ENCODE measurements around the gene C12orf76. TPM values are rescaled to one million over a fixed set of nuclear protein-coding genes. Genes with fewer than 3 reads are reported as not detected.
"Not testable (repeated sequence)": the region's sequence is repeated elsewhere in the genome, so short reads cannot be mapped to it uniquely, and the experiment has no call there.

C12orf76 gene
- 16.2 TPM for total RNA-seq

DNA sequence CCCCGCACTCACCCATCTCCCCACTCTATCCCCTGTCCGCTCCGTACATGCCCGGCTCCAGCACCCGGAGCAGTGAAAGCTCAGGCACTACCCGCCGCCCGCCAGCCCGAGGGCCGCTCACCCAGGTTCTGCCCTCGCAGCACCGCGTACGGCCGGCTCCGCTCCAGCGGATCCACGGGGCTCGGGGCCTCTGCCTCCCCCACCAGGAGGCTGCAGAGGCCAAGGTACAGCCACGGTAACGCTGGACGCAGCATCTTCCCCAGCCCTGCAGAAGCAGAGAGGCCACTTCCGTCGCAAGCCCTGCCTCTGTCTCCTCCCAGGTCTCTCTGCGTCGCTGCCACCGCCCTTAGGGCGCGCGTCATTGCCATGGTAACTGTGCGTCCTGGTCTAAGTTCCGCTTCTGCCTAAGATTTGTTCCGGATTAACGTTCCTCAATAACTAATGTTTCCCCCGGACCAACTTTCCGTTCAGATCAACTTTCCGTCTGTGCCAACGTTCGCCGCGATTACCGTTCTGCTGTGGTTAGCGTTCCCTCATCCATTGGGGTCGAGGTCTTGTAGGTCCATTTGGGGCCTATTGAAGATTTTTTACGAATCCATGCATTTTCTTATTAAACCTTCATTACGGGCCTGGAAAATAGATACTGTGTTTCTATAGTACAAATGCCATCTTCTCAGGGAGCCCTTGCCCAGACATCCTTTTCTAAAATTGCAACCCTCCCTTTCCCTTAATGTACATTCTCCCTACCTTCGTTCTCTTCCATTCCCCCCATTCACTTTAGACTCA, at the start of gene C12orf76:
TSS of gene C12orf76 (minus strand) at position 281 of the 786 bp plus-strand sequence. CDS start at position 254, 27 bp downstream.
- H3K9me3 ChIP-seq (ENCODE audit: low read depth, low read length): no peaks in the 10 kb centered on the region
- H3K4me3 ChIP-seq (ENCODE audit: low read length): peak within 1 kb of the TSS; percentile 70
- peaks cover 31% of the 10 kb centered on the region for H3K4me1 ChIP-seq (ENCODE audit: insufficient read depth, low read length)
- no peaks in the 10 kb centered on the region for H3K27me3 ChIP-seq (ENCODE audit: insufficient read depth, low read length)

GRCh38 chr12:110093631-110094311, 45.4 kb upstream of the C12orf76 start:
- Histone ChIP-seq H3K4me1 (ENCODE audit: insufficient read depth, low read length) (peaks cover 10% of the 10 kb centered on the region), H3K9me3 (ENCODE audit: low read depth, low read length) (no peaks in the 10 kb centered on the region), H3K4me3 (ENCODE audit: low read length) (no peak overlapping the region), H3K27me3 (ENCODE audit: insufficient read depth, low read length) (peaks cover 3% of the 10 kb centered on the region)

- H3K27me3 ChIP-seq (ENCODE audit: insufficient read depth, low read length): peaks cover 3% of the 10 kb centered on the region
- H3K4me3 ChIP-seq (ENCODE audit: low read length): no peak overlapping the region
- H3K4me1 ChIP-seq (ENCODE audit: insufficient read depth, low read length): peaks cover 32% of the 10 kb centered on the region
- H3K9me3 ChIP-seq (ENCODE audit: low read depth, low read length): no peaks in the 10 kb centered on the region
These were observed 42.9 kb upstream of the C12orf76 start for GRCh38 chr12:110091136-110091711.

- no peak overlapping the region for H3K4me3 ChIP-seq (ENCODE audit: low read length)
- H3K27me3 ChIP-seq (ENCODE audit: insufficient read depth, low read length): peaks cover 3% of the 10 kb centered on the region
- peaks cover 33% of the 10 kb centered on the region for H3K4me1 ChIP-seq (ENCODE audit: insufficient read depth, low read length)
- H3K9me3 ChIP-seq (ENCODE audit: low read depth, low read length): no peaks in the 10 kb centered on the region
These were observed 42.2 kb upstream of the C12orf76 start for GRCh38 chr12:110090266-110091135.

GRCh38 chr12:110088936-110089335, 40.6 kb upstream of the C12orf76 start:
- peaks cover 3% of the 10 kb centered on the region for H3K27me3 ChIP-seq (ENCODE audit: insufficient read depth, low read length)
- H3K4me1 ChIP-seq (ENCODE audit: insufficient read depth, low read length): peaks cover 33% of the 10 kb centered on the region
- H3K9me3 ChIP-seq (ENCODE audit: low read depth, low read length): no peaks in the 10 kb centered on the region
- no peak overlapping the region for H3K4me3 ChIP-seq (ENCODE audit: low read length)

GRCh38 chr12:110088216-110088615, 39.9 kb upstream of the C12orf76 start:
- peaks cover 33% of the 10 kb centered on the region for H3K4me1 ChIP-seq (ENCODE audit: insufficient read depth, low read length)
- H3K9me3 ChIP-seq (ENCODE audit: low read depth, low read length); H3K4me3 ChIP-seq (ENCODE audit: low read length); H3K27me3 ChIP-seq (ENCODE audit: insufficient read depth, low read length): not testable (repeated sequence)

GRCh38 chr12:110084314-110085015, 36.1 kb upstream of the C12orf76 start:
- Histone ChIP-seq H3K9me3 (ENCODE audit: low read depth, low read length) (no peaks in the 10 kb centered on the region), H3K27me3 (ENCODE audit: insufficient read depth, low read length) (no peaks in the 10 kb centered on the region), H3K4me1 (ENCODE audit: insufficient read depth, low read length) (peaks cover 38% of the 10 kb centered on the region), H3K4me3 (ENCODE audit: low read length) (no peak overlapping the region)

GRCh38 chr12:110080410-110080809, 32.1 kb upstream of the C12orf76 start:
- no peaks in the 10 kb centered on the region for H3K27me3 ChIP-seq (ENCODE audit: insufficient read depth, low read length)
- H3K4me1 ChIP-seq (ENCODE audit: insufficient read depth, low read length): peaks cover 19% of the 10 kb centered on the region
- H3K9me3 ChIP-seq (ENCODE audit: low read depth, low read length): no peaks in the 10 kb centered on the region
- no peak overlapping the region for H3K4me3 ChIP-seq (ENCODE audit: low read length)

DNA sequence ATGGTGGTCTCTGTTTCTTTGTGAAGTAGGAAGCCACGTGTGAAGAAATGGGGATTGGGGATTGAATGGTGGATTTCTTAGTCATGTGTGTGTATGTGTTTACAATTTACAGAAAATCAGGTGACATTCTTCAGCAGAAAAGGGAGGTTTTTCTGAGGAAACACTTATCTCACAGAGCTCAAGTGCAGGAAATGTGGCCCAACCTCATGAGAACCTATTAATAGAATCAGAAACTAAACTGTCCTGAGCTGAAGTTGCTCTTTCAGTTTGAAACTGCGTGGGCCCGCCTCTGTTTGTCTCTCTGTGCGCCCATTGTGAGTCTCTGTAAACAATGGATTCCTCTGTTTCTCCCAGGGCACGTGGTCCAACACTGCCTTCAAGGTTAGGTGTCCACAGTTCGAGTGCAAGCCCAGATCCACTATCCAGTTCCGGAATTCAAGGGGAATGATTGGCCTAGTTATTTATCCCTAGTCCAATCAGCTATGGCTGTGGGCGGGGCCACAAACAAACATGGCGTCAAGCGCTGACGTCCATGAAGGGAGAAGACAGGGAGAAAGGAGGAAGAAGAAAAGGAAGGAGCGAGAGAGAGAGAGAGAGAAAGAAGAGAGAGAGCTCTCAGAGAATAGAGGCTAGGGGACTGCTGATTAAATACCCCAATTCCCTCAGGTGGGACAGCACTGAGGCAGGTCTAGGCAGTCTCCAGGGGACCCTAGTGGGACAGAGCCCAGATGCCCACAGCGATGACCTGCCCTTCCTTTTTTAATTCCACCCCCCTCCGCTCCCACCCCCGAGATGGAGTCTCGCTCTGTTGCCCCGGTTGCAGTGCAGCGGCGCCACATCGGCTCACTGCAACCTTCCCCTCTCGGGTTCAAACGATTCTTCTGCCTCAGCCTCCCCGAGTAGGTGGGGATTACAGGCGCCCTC, 31.4 kb upstream of the C12orf76 start:
- peak overlapping the region; percentile 38 for H3K4me3 ChIP-seq (ENCODE audit: low read length)
- H3K4me1 ChIP-seq (ENCODE audit: insufficient read depth, low read length): peaks cover 19% of the 10 kb centered on the region
- no peaks in the 10 kb centered on the region for H3K9me3 ChIP-seq (ENCODE audit: low read depth, low read length)
- H3K27me3 ChIP-seq (ENCODE audit: insufficient read depth, low read length): no peaks in the 10 kb centered on the region

DNA sequence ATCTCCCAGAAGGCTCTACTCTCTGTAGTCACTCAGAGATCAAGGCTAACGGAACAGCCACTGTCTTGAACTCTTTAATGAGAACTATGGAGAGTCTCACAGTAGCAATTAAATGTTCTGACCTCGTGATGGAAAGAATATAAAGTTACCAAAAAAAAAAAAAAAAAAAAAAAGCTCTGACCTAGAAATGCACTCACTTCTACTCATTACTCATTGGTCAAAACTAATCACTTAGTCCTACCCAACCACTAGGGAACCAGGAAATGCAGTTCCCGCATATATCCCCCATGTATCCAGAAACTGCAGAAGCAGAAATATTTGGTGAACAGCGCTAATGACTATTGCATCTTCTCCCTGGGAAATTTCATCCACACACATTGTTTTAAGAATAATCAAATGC, 29.5 kb upstream of the C12orf76 start:
- H3K27me3 ChIP-seq (ENCODE audit: insufficient read depth, low read length): no peaks in the 10 kb centered on the region
- peaks cover 32% of the 10 kb centered on the region for H3K4me1 ChIP-seq (ENCODE audit: insufficient read depth, low read length)
- H3K9me3 ChIP-seq (ENCODE audit: low read depth, low read length): no peaks in the 10 kb centered on the region
- H3K4me3 ChIP-seq (ENCODE audit: low read length): no peak overlapping the region

GRCh38 chr12:110075880-110076279, 27.6 kb upstream of the C12orf76 start:
- peaks cover 35% of the 10 kb centered on the region for H3K4me1 ChIP-seq (ENCODE audit: insufficient read depth, low read length)
- H3K4me3 ChIP-seq (ENCODE audit: low read length): no peak overlapping the region
- H3K27me3 ChIP-seq (ENCODE audit: insufficient read depth, low read length): no peaks in the 10 kb centered on the region
- no peaks in the 10 kb centered on the region for H3K9me3 ChIP-seq (ENCODE audit: low read depth, low read length)

GRCh38 chr12:110074089-110074488, 25.8 kb upstream of the C12orf76 start:
- H3K4me3 ChIP-seq (ENCODE audit: low read length): no peak overlapping the region
- no peaks in the 10 kb centered on the region for H3K9me3 ChIP-seq (ENCODE audit: low read depth, low read length)
- peaks cover 23% of the 10 kb centered on the region for H3K4me1 ChIP-seq (ENCODE audit: insufficient read depth, low read length)
- no peaks in the 10 kb centered on the region for H3K27me3 ChIP-seq (ENCODE audit: insufficient read depth, low read length)

DNA sequence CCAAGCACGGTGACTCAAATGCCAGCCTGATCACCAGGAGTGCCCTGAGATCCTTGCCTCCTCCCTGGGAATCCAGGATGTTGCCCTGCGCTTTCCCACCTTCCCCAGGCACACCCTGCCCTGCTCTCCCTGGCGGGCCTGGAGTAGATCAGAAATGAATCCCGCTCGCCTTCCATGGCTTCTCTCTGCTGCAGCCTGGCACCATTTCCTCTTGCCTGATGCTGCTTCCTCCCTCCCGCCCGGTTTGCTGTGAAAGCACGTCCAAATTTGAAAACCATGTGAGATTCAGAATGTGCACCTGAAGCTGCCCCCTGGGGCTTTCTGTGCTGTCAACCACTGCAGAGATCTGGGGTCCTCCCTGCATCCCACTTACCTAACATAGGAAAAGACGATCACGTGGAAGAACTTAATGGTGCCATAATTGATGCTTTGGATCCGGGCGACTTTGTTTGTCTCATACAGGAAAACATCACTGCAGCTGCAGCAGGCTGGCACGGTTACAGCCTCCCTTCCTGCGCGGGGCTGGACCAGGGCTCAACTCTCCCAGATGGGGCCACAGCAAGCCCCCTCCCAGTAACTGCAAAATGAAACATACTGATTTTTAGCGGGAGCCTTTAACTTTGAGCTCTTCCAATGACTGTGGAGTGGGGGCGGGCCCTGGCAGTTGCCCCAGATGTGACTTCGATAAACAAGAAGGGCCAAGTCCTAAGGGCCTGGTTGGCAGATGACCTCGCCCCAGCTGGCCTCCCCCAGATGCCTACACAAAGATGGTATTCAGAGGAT, 24.9 kb upstream of the C12orf76 start:
- Histone ChIP-seq H3K4me1 (ENCODE audit: insufficient read depth, low read length) (peaks cover 16% of the 10 kb centered on the region), H3K4me3 (ENCODE audit: low read length) (peak overlapping the region; percentile 34), H3K27me3 (ENCODE audit: insufficient read depth, low read length) (no peaks in the 10 kb centered on the region), H3K9me3 (ENCODE audit: low read depth, low read length) (no peaks in the 10 kb centered on the region)

All from mononuclear cell (primary cell).